Activated naive CD4-positive, alpha-beta T cell treated with anti-CD3 and anti-CD28 coated beads for 36 hours (primary cell): Measurements from ENCODE around the gene ERFL. TPM values are rescaled to one million over a fixed set of nuclear protein-coding genes. Genes with fewer than 3 reads are reported as not detected.
A peak's percentile ranks its signal among the peaks of the same experiment; 100 is the strongest.

Source experiments
- CTCF ChIA-PET: fragments of 350-600 bp; sonication (Branson Sonifier 250); formaldehyde crosslinking; loops from one replicate; lab custom pipeline; 2021; ENCODE audit warnings: antibody characterized with exemption; lab: Charles Lee
- DNase-seq: peaks from one replicate; pipeline ENCODE4 v3.0.0-alpha.2; 2020
- H3K27ac Mint-ChIP-seq: one replicate; pipeline ENCODE4 v1.8.0; 2021; ENCODE audit warnings: mild to moderate bottlenecking, mixed read lengths
- H3K27me3 Mint-ChIP-seq: one replicate; pipeline ENCODE4 v1.8.0; 2021; ENCODE audit warnings: low read depth, mixed read lengths
- H3K36me3 Mint-ChIP-seq: one replicate; pipeline ENCODE4 v1.8.0; 2021; ENCODE audit warnings: low read depth, mixed read lengths
- H3K4me1 Mint-ChIP-seq: one replicate; pipeline ENCODE4 v1.8.0; 2021; ENCODE audit warnings: low read depth, mixed read lengths
- H3K4me3 Mint-ChIP-seq: one replicate; pipeline ENCODE4 v1.8.0; 2021; ENCODE audit warnings: mild to moderate bottlenecking, moderate library complexity, mixed read lengths
- H3K9me3 Mint-ChIP-seq: one replicate; pipeline ENCODE4 v1.8.0; 2021; ENCODE audit warnings: mixed read lengths
- intact Hi-C: fragments of 100-400 bp; cut with micrococcal nuclease; formaldehyde crosslinking; loops from one replicate; pipeline ENCODE4 v1.15.1; 2023
- total RNA-seq, 2 experiments: library from RNA; stranded (reverse); gene quantifications; one replicate each; pipeline ENCODE4 v1.2.3, GENCODE V29; 2021

ERFL gene
- total RNA-seq, result 1 to 10 TPM in 1 of 2 experiments, under 1 TPM in 1; 0.99 to 1.3 TPM

GRCh38 chr19:41928221-41928683 is at the start of gene ERFL:
TSS of gene ERFL (minus strand) at chr19:41928449. CDS start at chr19:41912919, 15,530 bp downstream.
- Mint-ChIP-seq H3K4me3 (peak within 1 kb of the TSS; percentile 77), H3K27ac (peak within 1 kb of the TSS; percentile 40), H3K4me1 (peaks cover 21% of the 10 kb centered on the region), H3K27me3 (no peaks in the 10 kb centered on the region), H3K9me3 (no peaks in the 10 kb centered on the region), H3K36me3 (no peaks in the 10 kb centered on the region)
- CTCF ChIA-PET, result interaction anchor here (0.9 to 1.4 kb wide), 3 partner anchors 9 to 54 kb away, joined by 3 to 5 read pairs (median 3); no protein-coding TSS in a partner anchor
- intact Hi-C loops, result loop anchor here (2.0 kb wide), 1 partner anchor 17 kb away; no protein-coding TSS in a partner anchor
- DNase-seq, result peak; percentile 40

GRCh38 chr19:41977916-41978315 is 49.7 kb upstream of the ERFL start:
- DNase-seq, result no peak
- no peak overlapping the region for H3K4me3 Mint-ChIP-seq
- CTCF ChIA-PET, result no interaction called here
- intact Hi-C loops, result no loop called here
- peaks cover 3% of the 10 kb centered on the region for H3K36me3 Mint-ChIP-seq
- H3K27ac Mint-ChIP-seq, result no peak overlapping the region
- no peaks in the 10 kb centered on the region for H3K9me3 Mint-ChIP-seq
- no peaks in the 10 kb centered on the region for H3K4me1 Mint-ChIP-seq
- no peaks in the 10 kb centered on the region for H3K27me3 Mint-ChIP-seq

- CTCF ChIA-PET, result no interaction called here
- H3K4me1 Mint-ChIP-seq, result no peaks in the 10 kb centered on the region
- no peak overlapping the region for H3K27ac Mint-ChIP-seq
- no peak overlapping the region for H3K4me3 Mint-ChIP-seq
- no peaks in the 10 kb centered on the region for H3K9me3 Mint-ChIP-seq
- intact Hi-C loops, result no loop called here
- DNase-seq, result no peak
- no peaks in the 10 kb centered on the region for H3K27me3 Mint-ChIP-seq
- no peaks in the 10 kb centered on the region for H3K36me3 Mint-ChIP-seq
These were observed 46.4 kb upstream of the ERFL start for GRCh38 chr19:41974652-41975051.

GRCh38 chr19:41971363-41971762 is 43.1 kb upstream of the ERFL start:
- no peak for DNase-seq
- H3K27ac Mint-ChIP-seq, result no peak overlapping the region
- H3K9me3 Mint-ChIP-seq, result no peaks in the 10 kb centered on the region
- H3K4me3 Mint-ChIP-seq, result no peak overlapping the region
- CTCF ChIA-PET, result interaction anchor here (0.9 kb wide), 1 partner anchor 57 kb away, joined by 5 read pairs; no protein-coding TSS in a partner anchor
- no peaks in the 10 kb centered on the region for H3K4me1 Mint-ChIP-seq
- intact Hi-C loops, result no loop called here
- H3K36me3 Mint-ChIP-seq, result no peaks in the 10 kb centered on the region
- no peaks in the 10 kb centered on the region for H3K27me3 Mint-ChIP-seq

- Mint-ChIP-seq H3K36me3 (no peaks in the 10 kb centered on the region), H3K9me3 (no peaks in the 10 kb centered on the region), H3K27me3 (no peaks in the 10 kb centered on the region), H3K27ac (no peak overlapping the region), H3K4me3 (no peak overlapping the region), H3K4me1 (no peaks in the 10 kb centered on the region)
- no peak for DNase-seq
- CTCF ChIA-PET, result no interaction called here
- intact Hi-C loops, result no loop called here
These were observed 41.7 kb upstream of the ERFL start for GRCh38 chr19:41969772-41970458.

- H3K4me1 Mint-ChIP-seq, result no peaks in the 10 kb centered on the region
- H3K36me3 Mint-ChIP-seq, result no peaks in the 10 kb centered on the region
- no peaks in the 10 kb centered on the region for H3K27me3 Mint-ChIP-seq
- H3K9me3 Mint-ChIP-seq, result no peaks in the 10 kb centered on the region
- no peak for DNase-seq
- intact Hi-C loops, result no loop called here
- H3K4me3 Mint-ChIP-seq, result no peak overlapping the region
- CTCF ChIA-PET, result interaction anchor here (1.3 kb wide), 1 partner anchor 262 kb away, joined by 3 read pairs; no protein-coding TSS in a partner anchor
- no peak overlapping the region for H3K27ac Mint-ChIP-seq
These were observed 40.7 kb upstream of the ERFL start for GRCh38 chr19:41968751-41969595.

- Mint-ChIP-seq H3K27me3 (no peaks in the 10 kb centered on the region), H3K9me3 (no peaks in the 10 kb centered on the region), H3K4me3 (no peak overlapping the region), H3K4me1 (no peaks in the 10 kb centered on the region), H3K36me3 (no peaks in the 10 kb centered on the region), H3K27ac (no peak overlapping the region)
- intact Hi-C loops, result no loop called here
- CTCF ChIA-PET, result no interaction called here
- DNase-seq, result no peak
These were observed 39.0 kb upstream of the ERFL start for GRCh38 chr19:41967054-41967783.

- intact Hi-C loops, result no loop called here
- H3K4me1 Mint-ChIP-seq, result no peaks in the 10 kb centered on the region
- no peaks in the 10 kb centered on the region for H3K27me3 Mint-ChIP-seq
- no peak for DNase-seq
- H3K27ac Mint-ChIP-seq, result no peak overlapping the region
- H3K4me3 Mint-ChIP-seq, result no peak overlapping the region
- H3K9me3 Mint-ChIP-seq, result no peaks in the 10 kb centered on the region
- H3K36me3 Mint-ChIP-seq, result no peaks in the 10 kb centered on the region
- CTCF ChIA-PET, result interaction anchor here (0.6 to 1.2 kb wide), 2 partner anchors 70 to 434 kb away, joined by 3 read pairs; no protein-coding TSS in a partner anchor
These were observed 36.9 kb upstream of the ERFL start for GRCh38 chr19:41965106-41965505.

- H3K36me3 Mint-ChIP-seq, result no peaks in the 10 kb centered on the region
- no peak overlapping the region for H3K27ac Mint-ChIP-seq
- no peak overlapping the region for H3K4me3 Mint-ChIP-seq
- CTCF ChIA-PET, result interaction anchor here (1.1 kb wide), 1 partner anchor 18 kb away, joined by 3 read pairs; no protein-coding TSS in a partner anchor
- H3K27me3 Mint-ChIP-seq, result no peaks in the 10 kb centered on the region
- peaks cover 13% of the 10 kb centered on the region for H3K4me1 Mint-ChIP-seq
- H3K9me3 Mint-ChIP-seq, result no peaks in the 10 kb centered on the region
- no peak for DNase-seq
- intact Hi-C loops, result no loop called here
These were observed 32.7 kb upstream of the ERFL start for GRCh38 chr19:41960973-41961372.

- Mint-ChIP-seq H3K27ac (peak within 1 kb of the TSS; percentile 81), H3K4me1 (peaks cover 13% of the 10 kb centered on the region), H3K27me3 (no peaks in the 10 kb centered on the region), H3K4me3 (peak within 1 kb of the TSS; percentile 95), H3K9me3 (no peaks in the 10 kb centered on the region), H3K36me3 (no peaks in the 10 kb centered on the region)
- intact Hi-C loops, result loop anchor here (1.0 to 5.0 kb wide), 4 partner anchors 14 to 283 kb away; partner anchors contain the start of genes DEDD2 and GSK3A
- CTCF ChIA-PET, result interaction anchor here (0.6 to 1.4 kb wide), 7 partner anchors 14 to 100 kb away, joined by 3 to 6 read pairs (median 4); partner anchors contain the start of gene RPS19
- peak; percentile 95 for DNase-seq
These were observed 31.1 kb upstream of the ERFL start, which contains the start of gene RABAC1 for GRCh38 chr19:41959056-41960053. TSS of gene RABAC1 (minus strand) at chr19:41959321. CDS start at chr19:41959292, 29 bp downstream.
